WERI-Rb-1 (cell line): ENCODE results near the gene ACTN1.

ENCODE experiments used
- DNase-seq: peaks from one replicate; pipeline ENCODE4 v3.0.0-alpha.2; 2020
- H3K27ac ChIP-seq: fragments of 250-450 bp; sonication (Bioruptor Pico); 2 replicates; pipeline ENCODE4 v1.5.1; 2020; ENCODE audit warnings: mild to moderate bottlenecking, moderate library complexity
- H3K27me3 ChIP-seq: fragments of 250-450 bp; sonication (Bioruptor Pico); 2 replicates; pipeline ENCODE4 v1.5.1; 2021; ENCODE audit warnings: mild to moderate bottlenecking, low read depth, moderate library complexity; ENCODE audit not compliant: insufficient read depth, severe bottlenecking
- H3K36me3 ChIP-seq: fragments of 250-450 bp; sonication (Bioruptor Pico); 2 replicates; pipeline ENCODE4 v1.5.1; 2020; ENCODE audit warnings: mild to moderate bottlenecking, moderate library complexity
- H3K4me3 ChIP-seq: 2 replicates; pipeline ENCODE4 v1.5.1; 2011; ENCODE audit warnings: low read depth, mild to moderate bottlenecking, control low read depth, low read length
- H3K9me3 ChIP-seq: fragments of 250-450 bp; sonication (Bioruptor Pico); 2 replicates; pipeline ENCODE4 v1.5.1; 2021; ENCODE audit warnings: mild to moderate bottlenecking, moderate library complexity; ENCODE audit not compliant: severe bottlenecking
- TF ChIP-seq, protein P1 (sequence below): IDR thresholded peaks from 2 replicates; pipeline ENCODE4 v1.5.1; 2011; ENCODE audit warnings: low read depth, mild to moderate bottlenecking, control low read depth, inconsistent platforms, low read length

The ACTN1 gene

GRCh38 chr14:68894123-68894522 is 85.0 kb downstream of the ACTN1 start:
- no peak overlapping the region for H3K4me3 ChIP-seq
- no peaks in the 10 kb centered on the region for H3K9me3 ChIP-seq
- TF ChIP-seq, protein P1, sequence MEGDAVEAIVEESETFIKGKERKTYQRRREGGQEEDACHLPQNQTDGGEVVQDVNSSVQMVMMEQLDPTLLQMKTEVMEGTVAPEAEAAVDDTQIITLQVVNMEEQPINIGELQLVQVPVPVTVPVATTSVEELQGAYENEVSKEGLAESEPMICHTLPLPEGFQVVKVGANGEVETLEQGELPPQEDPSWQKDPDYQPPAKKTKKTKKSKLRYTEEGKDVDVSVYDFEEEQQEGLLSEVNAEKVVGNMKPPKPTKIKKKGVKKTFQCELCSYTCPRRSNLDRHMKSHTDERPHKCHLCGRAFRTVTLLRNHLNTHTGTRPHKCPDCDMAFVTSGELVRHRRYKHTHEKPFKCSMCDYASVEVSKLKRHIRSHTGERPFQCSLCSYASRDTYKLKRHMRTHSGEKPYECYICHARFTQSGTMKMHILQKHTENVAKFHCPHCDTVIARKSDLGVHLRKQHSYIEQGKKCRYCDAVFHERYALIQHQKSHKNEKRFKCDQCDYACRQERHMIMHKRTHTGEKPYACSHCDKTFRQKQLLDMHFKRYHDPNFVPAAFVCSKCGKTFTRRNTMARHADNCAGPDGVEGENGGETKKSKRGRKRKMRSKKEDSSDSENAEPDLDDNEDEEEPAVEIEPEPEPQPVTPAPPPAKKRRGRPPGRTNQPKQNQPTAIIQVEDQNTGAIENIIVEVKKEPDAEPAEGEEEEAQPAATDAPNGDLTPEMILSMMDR = no peak
- peaks cover 3% of the 10 kb centered on the region; the same call in 1 of the 2 replicates for H3K36me3 ChIP-seq
- H3K27ac ChIP-seq = no peak overlapping the region
- no peaks in the 10 kb centered on the region for H3K27me3 ChIP-seq
- DNase-seq = no peak

DNA sequence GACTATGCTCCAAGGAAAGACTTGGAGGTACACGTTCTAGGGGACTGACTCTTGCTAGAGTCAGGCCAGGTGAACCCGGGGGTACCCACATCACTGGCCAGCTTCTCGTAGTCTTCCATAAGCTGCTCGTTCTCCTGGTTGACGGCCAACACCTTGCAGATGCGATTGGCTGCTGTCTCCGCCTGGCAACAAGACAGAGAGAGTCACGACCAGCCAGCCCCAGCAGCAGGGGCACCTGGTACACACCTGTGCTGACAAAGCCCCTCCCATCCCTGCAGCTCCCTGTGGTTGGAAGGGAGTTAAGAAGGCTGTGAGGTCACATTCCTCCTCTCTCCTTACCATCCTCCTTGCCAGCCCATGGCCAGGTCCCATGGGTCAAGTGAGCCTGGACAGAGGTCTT is 85.5 kb downstream of the ACTN1 start:
- TF ChIP-seq, protein P1 = no peak
- H3K36me3 ChIP-seq = peaks cover 3% of the 10 kb centered on the region; the same call in 1 of the 2 replicates
- H3K4me3 ChIP-seq = no peak overlapping the region
- no peak overlapping the region for H3K27ac ChIP-seq
- H3K27me3 ChIP-seq = no peaks in the 10 kb centered on the region
- no peaks in the 10 kb centered on the region for H3K9me3 ChIP-seq
- DNase-seq = no peak

DNA sequence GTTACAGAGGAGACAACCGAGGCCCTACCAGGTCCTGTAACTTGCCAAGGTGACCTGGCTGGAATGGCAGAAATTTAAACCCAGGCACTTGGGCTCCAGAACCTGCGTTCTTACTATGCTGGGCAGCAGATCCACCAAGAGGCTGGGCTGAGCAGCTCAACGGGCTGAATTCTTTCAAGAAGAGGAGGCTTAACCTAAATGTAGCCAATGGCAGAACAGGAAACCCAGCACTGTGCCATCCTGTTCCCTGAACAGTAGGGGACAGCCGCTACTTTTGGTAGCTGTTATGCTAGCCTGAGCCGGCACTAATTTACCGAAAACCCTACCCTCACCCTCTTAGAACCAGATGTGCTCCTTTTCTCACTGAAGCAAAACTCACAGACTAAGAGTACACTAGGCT is 86.1 kb downstream of the ACTN1 start:
- Histone ChIP-seq H3K27ac (no peak overlapping the region), H3K9me3 (no peaks in the 10 kb centered on the region), H3K27me3 (no peaks in the 10 kb centered on the region), H3K4me3 (no peak overlapping the region), H3K36me3 (peaks cover 3% of the 10 kb centered on the region; the same call in 1 of the 2 replicates)
- TF ChIP-seq, protein P1 = no peak
- DNase-seq = no peak

GRCh38 chr14:68891851-68892660 is 87.0 kb downstream of the ACTN1 start:
- no peak overlapping the region for H3K4me3 ChIP-seq
- H3K27me3 ChIP-seq = no peaks in the 10 kb centered on the region
- no peak for DNase-seq
- no peaks in the 10 kb centered on the region for H3K9me3 ChIP-seq
- TF ChIP-seq, protein P1 = no peak
- no peak overlapping the region for H3K27ac ChIP-seq
- peaks cover 3% of the 10 kb centered on the region; the same call in 1 of the 2 replicates for H3K36me3 ChIP-seq

DNA sequence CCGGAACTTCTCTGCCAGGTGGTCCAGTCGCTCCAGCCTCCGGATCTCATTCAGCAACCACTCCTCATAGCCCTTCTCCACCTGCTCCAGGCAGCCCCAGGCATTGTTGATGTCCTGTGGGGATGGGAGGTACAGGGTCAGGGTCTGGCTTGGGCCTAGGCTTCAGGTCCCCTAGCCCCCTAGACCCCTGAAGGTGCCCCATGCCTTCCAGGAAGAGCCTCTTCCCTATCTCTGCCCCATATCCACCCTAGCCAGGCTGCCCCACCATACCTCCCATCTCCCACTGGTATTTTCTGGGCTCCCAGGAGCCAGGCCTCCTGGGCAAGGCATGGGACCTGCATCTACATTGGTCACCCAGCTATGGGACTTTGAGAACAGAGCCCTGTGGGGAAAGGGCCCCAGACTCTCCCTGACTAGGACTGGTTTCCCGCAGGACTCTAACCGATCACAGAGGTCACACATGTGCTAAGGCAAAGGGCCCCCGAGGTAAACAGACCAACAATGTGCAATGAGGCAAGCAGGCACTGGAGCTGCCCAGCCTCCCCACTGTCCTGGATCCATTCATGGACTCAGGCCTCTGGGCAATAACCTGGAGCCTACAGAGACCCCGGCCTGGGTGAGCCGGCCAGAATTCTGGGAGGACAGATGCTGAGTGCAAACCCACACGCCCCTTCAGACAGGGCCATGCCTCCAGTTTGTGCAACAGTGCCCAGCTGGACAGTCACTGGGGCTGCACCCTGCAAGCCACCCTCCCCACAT is 88.8 kb downstream of the ACTN1 start:
- Histone ChIP-seq H3K27ac (no peak overlapping the region), H3K4me3 (no peak overlapping the region), H3K27me3 (no peaks in the 10 kb centered on the region), H3K36me3 (peaks cover 3% of the 10 kb centered on the region; the same call in 1 of the 2 replicates), H3K9me3 (no peaks in the 10 kb centered on the region)
- DNase-seq = no peak
- TF ChIP-seq, protein P1 = no peak
